GM19240 (cell line): ENCODE measurements around the gene CENPN.

ENCODE experiments used
- DNase-seq: peaks from one replicate; pipeline ENCODE4 v3.0.0; 2011; ENCODE audit warnings: low spot score; ENCODE audit not compliant: insufficient read length

Gene CENPN, protein sequence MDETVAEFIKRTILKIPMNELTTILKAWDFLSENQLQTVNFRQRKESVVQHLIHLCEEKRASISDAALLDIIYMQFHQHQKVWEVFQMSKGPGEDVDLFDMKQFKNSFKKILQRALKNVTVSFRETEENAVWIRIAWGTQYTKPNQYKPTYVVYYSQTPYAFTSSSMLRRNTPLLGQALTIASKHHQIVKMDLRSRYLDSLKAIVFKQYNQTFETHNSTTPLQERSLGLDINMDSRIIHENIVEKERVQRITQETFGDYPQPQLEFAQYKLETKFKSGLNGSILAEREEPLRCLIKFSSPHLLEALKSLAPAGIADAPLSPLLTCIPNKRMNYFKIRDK

GRCh38 chr16:81006813-81007695 is at the start of gene CENPN, which contains the start of gene CMC2:
Gene CENPN, plus strand, starts transcription at chr16:81007214. Its CDS starts 4,726 bp downstream, at chr16:81011940.
Gene CMC2, minus strand, starts transcription at chr16:81006885. Its CDS starts 9,491 bp downstream, at chr16:80997394.
- DNase-seq: peak; percentile 72

DNA sequence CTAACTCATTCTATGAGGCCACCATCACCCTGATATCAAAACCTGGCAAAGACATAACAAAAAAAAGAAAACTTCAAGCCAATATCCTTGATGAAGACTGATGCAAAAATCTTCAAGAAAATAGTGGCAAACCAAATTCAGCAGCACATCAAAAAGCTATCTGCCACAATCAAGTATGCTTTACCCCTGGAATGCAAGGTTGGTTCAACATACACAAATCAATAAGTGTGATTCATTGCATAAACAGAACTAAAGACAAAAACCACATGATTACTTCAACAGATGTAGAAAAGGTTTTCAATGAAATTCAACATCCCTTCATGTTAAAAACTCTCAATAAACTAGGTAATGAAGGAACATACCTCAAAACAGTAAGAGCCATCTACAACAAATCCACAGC is 48.7 kb upstream of the CENPN start:
- DNase-seq: no peak

DNA sequence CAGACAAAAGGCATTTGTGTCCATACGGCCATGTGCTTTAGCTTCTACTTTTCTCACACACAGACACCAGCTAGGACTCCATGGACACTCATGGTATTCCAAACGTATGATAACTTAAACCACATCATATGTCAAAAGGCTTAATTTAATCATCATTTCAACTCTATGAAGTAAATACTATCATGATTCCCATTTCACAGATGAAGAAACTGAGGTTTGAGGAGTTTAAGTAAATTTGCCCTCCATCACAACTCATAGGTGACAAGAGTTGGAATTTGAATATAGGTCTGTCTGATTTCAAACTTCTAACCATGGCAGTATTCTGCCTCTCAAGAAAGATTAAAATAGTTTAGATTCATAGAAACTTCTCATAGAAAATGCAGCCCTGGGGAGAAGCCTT is 44.1 kb upstream of the CENPN start:
- no peak for DNase-seq

- DNase-seq: no peak
Measured at GRCh38 chr16:80964351-80964750, 42.7 kb upstream of the CENPN start.

- no peak for DNase-seq
Measured at GRCh38 chr16:80966617-80967016, 40.4 kb upstream of the CENPN start.

DNA sequence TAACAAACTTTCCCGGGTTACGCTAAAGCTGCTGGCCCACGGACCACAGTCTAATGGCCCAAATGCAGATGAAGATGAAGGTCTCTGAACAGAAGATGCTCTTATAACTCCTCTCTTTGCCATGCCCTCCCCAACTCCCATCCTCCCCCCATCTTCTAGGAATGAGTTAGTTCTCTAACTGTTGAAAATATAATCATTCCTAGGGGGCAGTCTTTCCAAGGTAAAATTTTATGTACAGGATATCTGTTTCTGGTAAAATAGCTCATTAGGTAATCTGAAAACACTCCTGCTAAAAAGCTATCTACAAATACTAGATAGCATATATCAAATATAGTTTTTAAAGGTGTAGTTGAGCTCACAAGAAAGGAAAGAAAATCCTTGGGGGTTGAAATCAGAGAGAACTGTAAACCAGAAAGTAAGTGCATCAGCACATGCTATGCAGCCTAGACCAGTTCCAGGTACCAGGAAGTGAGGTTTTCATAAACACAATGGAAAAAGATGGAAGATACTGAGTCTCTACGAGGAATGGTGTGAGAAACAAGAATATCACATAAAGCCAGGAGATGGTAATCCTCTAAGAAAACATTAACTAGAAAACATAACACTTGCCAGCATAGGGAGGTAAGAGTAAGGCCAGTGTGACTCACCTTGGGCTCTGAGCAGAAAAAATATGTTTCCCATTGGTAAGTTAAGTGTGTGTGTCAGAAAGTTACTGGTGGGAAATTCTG is 38.5 kb upstream of the CENPN start:
- DNase-seq: no peak

DNA sequence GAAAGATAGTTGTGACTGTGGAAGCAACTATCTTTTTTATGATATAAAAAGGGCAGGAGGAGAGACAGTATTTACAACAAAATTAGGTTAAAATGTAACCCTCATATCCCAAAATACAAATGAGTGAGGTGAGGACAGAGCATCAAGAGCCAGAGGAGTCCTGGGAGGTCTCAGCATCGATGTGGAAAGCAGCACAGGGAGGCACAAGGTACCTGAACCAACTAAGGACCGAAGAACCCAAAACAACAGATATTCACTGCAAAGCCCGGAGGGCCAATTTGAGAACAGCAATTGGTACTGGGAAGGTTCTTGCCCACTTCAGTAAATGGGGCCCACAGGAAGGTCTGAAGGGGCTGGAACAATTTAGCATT is 37.9 kb upstream of the CENPN start:
- DNase-seq: no peak

DNA sequence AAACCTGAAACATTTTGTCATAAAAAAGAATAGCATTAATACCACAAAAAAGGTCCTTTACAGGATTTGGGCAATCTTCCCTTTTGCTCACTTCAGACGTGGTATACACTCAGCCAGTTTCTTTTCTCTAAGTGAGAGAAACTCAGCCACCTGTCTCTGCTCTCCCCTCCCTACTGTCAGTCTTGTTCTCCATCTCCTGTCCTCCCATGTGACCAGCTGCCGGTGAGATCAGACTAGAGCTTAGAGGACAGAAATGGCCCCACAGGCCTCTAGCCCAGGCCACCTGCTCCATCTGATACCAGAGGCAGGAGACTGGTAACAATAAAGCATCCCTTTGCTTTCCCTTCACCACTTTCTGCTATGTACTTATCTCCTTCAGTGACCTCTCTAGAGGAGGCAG is 35.2 kb upstream of the CENPN start:
- no peak for DNase-seq

- DNase-seq: no peak
Measured at GRCh38 chr16:80972611-80973010, 34.4 kb upstream of the CENPN start.

- no peak for DNase-seq
Measured at GRCh38 chr16:80973991-80974390, 33.0 kb upstream of the CENPN start.

DNA sequence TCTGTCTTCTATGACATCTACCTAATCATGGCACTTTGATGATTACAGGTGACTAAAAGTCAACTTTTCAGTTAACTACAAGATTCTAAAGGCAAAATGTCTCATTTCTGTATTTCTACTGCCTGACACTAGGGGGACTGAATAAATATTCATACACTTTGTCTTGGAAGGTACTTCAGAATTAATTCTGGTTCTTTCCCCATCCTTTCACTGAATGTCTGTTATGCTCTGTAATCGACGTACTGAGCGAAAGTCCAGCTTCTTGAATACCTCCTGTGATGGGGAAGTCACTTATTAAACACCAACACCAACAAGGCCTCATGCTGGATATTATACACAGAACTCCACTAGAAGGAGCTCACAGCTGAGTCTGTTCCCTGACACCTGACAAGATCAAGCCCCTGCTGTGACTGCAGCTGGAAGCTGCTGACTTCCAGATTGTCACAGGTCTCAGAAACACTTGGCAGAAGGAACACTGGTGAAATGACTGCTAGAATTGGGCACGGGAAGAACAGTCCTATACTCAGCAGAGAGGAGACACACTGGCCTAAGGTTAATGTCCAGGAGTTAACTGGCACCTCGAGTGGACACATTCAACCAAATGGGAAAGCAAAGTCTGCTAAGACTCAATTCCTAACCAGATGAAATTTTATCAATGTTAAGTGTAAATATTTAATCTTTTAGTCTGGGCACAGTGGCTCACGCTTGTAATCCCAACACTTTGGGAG is 32.2 kb upstream of the CENPN start:
- DNase-seq: no peak

GRCh38 chr16:80976946-80977345 is 30.1 kb upstream of the CENPN start:
- no peak for DNase-seq

DNA sequence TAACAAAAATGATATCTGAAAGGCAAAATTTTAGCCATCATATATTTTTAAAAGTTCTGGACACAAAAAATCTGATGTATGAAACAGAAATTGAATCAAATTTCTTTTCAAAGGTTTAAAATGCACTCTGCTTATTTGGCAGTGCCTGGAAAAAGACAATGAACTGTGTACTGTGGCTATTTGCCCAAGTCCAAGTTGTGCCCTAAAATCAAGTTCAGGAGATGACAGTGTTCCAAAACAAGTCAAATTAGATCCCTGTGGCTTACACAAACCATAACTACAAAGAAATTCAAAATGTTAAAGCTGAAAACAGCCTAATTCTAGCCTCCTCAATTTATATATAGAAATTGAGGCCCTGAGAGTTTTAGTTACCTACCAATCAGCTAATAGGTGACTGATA is 25.9 kb upstream of the CENPN start:
- DNase-seq: no peak

GRCh38 chr16:80982646-80983045 is 24.4 kb upstream of the CENPN start:
- no peak for DNase-seq

- no peak for DNase-seq
Measured at GRCh38 chr16:80984124-80984892, 22.7 kb upstream of the CENPN start.

GRCh38 chr16:80985611-80986010 is 21.4 kb upstream of the CENPN start:
- no peak for DNase-seq

- DNase-seq: no peak
Measured at GRCh38 chr16:80986557-80986956, 20.5 kb upstream of the CENPN start.

DNA sequence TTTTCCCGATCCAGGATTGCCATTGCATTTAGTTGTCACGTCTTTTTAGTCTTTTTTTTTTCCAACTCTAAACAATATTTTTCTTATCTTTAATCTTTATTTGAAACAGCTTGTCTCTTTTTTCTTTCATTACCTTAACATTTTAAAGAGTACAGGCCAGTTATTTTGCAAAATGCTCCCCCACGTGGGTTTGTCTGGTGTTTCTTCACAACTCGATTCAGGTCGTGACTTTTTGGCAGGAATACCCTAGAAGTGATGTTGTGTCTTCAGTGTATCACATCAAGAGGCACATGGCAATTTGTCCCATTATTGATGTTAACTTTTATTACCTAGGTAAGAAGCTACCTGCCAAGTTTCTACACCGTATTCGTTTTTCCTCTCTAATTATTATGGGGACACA is 18.3 kb upstream of the CENPN start:
- DNase-seq: no peak

- no peak for DNase-seq
Measured at GRCh38 chr16:80989801-80990200, 17.2 kb upstream of the CENPN start.

DNA sequence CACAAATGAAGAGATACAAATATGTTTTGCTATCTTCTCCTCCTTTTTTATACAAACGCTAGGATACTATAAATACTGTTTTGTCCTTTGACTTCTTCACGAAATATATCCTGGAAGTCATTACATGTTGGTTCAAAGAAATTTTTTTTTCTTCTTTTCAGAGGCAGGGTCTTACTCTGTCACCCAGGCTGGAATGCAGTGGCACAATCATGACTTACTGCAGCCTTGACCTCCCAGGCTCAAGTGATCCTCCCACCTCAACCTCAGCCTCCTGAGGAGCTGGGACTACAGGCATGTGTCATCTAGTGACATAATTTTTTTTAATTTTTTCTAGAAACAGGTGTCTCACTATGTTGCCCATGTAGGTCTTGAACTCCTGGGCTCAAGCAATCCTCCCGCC is 16.4 kb upstream of the CENPN start:
- DNase-seq: no peak
